ENCODE results near the gene SLC9A1.

The SLC9A1 gene

DNA sequence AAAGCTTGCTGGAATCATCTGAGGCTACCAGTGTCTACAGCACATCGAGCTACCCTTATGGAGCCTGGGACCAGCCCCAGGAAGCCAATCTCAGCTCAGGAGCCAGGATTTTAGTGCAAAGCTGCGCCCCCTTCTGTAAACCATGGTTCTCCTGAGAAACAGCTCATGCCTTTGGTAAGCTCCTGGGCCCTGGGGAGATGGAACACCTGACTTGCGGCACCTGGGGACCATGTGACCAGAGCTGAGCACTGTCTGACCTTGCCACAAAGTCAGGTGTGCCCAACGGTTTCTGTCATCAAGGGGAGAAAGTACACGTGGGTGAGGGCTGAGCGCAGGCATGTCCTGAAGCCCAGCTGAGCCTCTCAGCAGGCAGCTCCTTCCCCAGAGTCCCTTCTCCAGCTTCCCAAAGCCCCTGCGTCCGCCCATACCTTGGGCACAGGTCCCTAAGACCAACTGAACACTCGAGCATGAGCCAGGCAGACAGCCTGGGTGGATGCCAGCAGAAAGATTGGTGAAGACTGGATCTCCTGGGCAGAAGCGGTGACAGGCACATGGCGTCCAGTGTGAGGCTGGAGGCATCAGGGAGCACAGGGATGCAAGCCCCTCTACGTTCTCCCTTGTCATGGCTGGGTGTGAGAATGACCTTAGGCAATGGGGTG is 84.4 kb downstream of the SLC9A1 start:
- no peak for DNase-seq (ENCODE audit: low read depth)

DNA sequence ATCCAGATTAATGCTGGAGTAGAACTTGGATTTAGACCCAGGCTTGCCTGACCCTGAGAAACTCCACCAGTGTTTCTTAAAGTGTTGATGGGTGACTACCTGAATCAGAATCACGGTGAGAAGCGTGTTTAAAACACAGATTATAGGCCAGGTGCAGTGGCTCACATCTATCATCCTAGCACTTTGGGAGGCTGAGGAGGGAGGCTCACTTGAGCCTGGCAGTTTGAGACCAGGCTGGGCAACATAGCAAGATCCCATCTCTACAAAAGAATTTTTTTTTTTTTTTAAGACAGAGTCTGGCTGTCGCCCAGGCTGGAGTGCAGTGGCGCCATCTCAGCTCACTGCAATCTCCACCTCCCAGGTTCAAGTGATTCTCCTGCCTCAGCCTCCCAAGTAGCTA is 86.0 kb downstream of the SLC9A1 start:
- DNase-seq (ENCODE audit: low read depth) = no peak

DNA sequence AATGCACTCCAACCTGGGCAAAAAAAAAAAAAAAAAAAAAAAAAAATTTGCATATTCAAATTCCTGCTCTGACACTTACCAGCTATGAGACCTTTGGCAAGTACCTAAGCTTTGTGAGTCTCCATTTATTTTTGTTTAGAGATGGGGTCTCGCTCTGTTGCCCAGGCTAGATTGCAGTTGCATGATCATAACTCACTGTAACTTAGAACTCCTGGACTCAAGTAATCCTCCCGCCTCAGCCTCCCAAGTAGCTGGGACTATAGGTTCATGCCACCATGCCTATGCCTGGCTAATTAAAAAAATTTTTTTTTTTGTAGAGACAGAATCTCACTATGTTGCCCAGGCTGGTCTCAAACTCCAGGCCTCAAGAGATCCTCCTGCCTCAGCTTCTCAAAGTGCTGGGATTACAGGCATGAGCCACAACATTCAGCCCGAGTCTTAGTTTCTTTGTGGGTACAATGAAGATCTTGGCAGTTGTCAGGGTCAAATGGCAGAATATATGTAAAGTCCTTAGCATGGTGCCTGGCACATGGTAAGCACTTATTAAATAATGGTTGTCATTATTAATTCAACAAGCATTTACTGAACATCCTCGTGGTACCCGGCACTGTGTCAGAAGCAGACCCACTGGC is 88.8 kb downstream of the SLC9A1 start:
- DNase-seq (ENCODE audit: low read depth) = no peak

DNA sequence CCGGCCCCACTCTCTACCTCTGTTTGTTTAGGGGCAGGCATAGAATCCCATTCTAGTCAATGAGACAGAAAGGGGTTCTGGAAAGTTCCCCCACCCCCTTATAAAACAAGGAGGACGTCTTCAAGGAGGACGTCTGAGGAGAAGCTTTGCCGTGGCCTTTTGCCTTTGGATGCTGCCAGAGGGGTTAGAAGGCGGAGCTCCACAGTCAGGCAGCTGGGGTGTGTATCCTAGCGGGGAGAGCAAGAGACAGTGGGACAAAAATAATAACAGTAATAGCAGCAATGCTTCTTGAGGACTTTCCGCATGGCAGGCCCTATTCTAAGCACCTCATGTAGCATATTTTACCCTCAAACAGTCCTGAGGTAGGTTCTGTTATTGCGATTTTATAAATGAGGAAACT is 94.0 kb downstream of the SLC9A1 start:
- DNase-seq (ENCODE audit: low read depth) = no peak

DNA sequence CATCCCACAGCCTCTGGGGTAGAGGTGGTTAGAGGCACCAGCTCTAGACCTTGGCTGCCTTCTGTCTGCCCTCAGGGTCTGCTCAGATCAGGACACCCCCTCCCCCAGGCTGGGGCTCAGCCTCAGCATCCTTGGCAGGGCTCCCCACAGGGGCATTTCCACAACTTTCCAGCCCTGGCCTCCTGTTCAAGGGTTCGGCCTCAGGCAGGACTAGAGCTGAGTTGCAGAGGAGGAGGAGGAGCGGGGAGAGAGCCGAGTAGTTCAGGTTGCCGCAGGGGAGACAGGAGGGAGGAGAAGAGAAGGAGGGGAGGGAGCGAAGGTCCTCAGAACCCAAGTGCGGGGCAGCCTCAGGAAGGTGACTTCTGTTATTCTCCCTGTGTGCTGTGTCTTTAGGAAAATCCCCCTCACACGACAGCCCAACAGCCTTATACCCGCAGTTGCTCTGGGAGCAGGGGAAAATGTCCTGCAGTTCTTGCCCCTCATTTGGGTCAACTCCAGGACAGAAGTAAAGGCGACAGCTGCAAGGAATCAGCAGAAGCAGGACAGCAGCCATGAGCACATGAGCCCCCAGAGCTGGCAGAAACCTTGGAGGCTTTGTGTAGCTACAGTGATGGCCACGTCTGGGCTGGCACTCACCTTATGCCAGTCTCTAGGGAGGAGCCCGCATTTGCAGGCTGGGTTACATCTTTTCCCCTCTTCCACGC is 95.8 kb downstream of the SLC9A1 start:
- no peak for DNase-seq (ENCODE audit: low read depth)

DNA sequence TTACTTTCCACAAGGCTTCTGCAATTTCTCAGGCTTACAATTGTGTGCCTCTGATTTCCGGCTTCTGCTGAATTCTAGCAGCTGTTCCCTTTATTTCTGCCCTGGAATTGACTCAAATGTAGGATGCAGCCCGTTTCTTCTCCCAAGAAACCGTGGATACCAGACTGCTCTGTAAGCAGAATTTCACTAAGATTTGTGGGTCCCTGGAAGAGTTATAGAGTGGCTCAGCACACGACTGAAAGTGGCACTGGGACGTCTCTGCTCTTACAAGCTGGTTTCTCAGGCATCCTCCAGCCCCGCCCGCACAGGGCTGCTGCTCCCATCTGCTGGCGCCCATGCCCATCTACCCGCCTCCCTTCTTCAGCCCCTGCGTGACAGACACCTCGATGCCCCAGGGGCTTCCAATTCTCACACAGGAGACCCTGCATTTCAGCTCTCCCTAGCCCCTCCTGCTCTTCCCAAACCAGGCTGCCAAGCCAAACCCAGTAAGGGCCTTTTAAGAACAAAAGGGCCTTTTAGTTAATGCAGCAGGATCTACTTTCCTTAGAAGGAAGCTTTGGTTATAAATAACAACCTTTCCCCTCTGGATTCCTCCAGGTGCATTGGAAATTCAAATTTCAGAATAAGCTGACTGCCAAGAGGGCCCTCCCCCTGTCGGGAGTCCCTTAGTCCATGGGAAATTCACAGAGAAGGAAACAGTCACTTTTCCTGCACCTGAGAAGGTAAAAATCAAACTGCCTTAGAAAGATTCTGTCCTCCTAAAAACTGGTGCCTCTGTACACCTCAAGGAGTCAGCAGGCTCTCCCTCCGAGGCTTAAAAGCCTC is 96.9 kb downstream of the SLC9A1 start:
- DNase-seq (ENCODE audit: low read depth) = no peak

DNA sequence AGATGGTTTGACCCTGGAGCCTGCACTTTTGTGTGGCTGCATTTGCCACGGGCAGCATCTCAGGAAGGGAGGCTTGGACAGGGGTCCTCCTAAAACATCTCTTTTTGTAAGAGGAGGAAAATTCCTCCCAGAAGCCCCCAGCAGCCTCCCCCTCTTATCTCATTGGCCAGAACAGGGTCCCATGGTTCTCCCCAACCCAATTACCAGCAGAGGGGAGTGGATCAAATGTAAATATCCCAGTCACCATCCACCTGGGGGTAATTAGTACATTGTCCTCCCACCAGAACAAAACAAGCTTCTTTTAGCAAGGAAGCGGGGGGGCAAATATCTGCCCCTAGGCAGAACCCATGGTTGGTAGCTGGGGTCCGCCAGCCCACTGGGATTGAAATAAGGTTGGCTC is 97.5 kb downstream of the SLC9A1 start:
- no peak for DNase-seq (ENCODE audit: low read depth)

DNA sequence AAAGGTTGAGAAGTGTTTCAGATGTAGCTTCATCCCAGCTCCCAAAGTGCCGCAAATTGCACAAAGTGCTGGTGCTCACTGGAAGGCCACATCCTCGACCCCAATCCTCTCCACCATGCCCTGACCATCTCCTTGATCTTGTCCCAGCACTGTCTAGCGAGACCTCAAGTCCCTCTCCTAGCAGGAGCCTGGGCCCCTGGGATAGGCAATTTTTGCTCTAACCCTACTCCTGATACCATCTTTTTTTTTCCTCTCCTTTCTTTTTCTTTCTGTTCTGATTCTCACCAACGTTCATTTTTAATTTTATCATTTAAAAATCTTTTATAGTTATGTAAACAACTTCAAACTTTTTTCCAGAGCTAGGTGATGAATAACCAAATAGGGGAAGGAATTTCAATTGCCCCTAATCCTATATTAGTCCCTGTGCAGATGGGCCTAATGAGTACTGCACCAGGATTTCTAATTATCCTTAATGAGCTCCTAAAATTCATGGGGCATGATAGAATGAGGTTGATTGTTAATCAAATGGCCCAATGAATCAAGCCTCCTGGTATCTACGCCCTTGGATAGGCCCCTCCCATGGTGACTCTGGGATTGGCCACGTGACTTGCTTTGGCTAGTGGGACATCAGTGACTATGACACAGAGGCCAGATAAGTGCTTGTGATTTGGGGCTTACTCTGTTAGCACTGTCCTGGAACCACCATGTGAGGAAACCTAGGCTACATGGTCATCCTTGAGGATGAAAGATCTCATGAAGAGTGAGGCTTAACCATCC is 100.8 kb downstream of the SLC9A1 start:
- DNase-seq (ENCODE audit: low read depth) = no peak

DNA sequence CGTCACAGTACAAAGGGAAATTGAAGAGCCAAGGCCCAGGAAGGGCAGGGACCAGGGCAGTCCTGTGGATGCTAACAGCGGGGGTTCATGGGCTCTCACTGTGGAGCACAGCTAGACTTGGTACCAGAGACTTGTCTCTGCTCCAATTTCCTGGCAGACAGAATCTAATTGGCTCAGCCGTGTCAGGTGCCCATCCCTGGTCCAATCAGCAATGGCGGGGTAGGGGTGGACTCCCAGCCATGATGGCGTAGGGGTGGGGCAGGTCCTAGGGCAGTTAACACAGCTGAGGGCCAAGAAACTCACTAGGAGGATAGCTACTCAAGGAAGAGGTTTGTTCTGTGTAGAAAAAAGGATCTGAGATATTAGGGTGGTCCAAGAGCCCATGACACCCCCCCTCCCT is 102.4 kb downstream of the SLC9A1 start:
- no peak for DNase-seq (ENCODE audit: low read depth)

DNA sequence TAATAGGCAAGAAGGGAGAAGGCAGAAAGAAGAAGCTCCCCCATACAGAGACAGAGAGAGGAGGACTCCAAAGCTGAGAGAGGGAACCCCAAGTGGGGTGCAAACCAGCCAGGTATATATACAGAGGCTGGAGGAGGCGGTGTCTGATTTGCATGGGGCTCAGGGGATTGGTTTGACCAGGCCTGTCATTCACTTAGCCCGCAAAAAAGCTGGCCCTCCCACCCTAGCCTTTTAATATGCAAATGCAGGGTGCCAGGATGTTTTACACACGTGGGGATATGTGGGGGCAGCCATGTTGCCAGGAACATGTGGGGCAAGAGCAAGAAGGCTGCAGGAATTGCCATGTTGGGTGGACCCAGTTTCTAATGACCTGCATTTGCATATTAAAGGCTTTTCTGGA is 105.3 kb downstream of the SLC9A1 start:
- no peak for DNase-seq (ENCODE audit: low read depth)

DNA sequence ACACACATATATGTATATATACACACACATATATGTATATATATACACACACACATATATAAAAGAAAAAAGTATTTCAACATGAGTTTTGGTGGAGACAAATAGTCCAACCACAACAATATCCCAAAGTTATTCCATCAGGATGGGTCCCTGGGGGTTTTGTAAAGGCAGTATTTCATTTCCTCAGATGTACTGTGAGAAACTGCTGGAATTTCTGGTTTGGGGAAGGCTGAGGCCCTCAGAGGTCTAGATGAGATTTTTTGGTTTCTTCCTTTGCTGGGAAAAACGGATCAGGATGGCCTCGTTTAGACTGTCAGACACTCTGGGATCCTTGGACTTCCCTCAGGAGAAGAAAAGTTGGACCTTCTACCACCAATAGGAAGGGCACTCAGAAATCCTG is 105.8 kb downstream of the SLC9A1 start:
- DNase-seq (ENCODE audit: low read depth) = no peak

All from stimulated activated CD8-positive, alpha-beta memory T cell treated with anti-CD3 and anti-CD28 coated beads, Interleukin-12 subunit alpha, Interleukin-12 subunit beta, amount 100 ng/mL, for 1 hour (primary cell).